ENCODE results near the gene MXRA7. TPM values are rescaled to one million over a fixed set of nuclear protein-coding genes. Genes with fewer than 3 reads are reported as not detected.

MXRA7 gene
- total and polyA plus RNA-seq, 2 donors (not counting 3 experiments of a cell fraction or from before 2014, with no cell fraction given) = 49.5 to 95.8 TPM

DNA sequence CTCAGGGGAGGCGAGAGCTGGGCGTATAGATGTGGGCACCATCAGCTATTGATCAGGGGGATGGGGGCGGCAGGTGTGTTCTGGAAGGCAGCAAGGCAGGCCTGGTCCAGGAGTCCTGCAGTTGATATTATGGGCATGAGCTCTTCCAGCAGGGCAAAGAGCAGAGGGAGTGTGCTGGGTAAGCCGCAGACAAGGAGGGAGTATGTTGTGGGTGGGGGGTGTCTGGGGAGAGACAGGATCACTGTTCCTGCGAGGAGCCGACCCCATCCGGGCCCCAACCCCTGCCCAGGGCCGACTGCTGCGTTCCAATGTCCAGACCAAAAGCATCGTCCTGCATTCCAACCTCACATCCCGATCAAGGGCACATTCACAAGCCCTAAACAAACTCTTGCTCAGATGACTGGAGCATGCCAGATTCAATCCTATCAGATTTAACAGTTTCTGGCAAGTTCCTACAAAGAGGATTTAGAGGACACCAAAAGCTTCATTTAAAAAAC is 9.2 kb downstream of the MXRA7 start:
- FAIRE-seq (no peak), DNase-seq (ENCODE audit: low read depth, low spot score) (no peak)
- Histone ChIP-seq H3K9ac (replicated peaks; ENCODE audit: extremely low read depth, insufficient read depth, low read length) (no peak overlapping the region), H3K27ac (ENCODE audit: insufficient read depth, low read depth, low read length) (no peak overlapping the region), H2AFZ (ENCODE audit: low read depth, low read length) (no peak overlapping the region), H3K9me1 (replicated peaks; ENCODE audit: control insufficient read depth, extremely low read depth, insufficient read depth, low read length) (no peaks in the 10 kb centered on the region), H3K4me2 (ENCODE audit: insufficient read depth, low read length) (no peak overlapping the region), H3K79me2 (ENCODE audit: control insufficient read depth, insufficient read depth, low read length) (peaks cover 69% of the 10 kb centered on the region), H3K9me3 (replicated peaks; ENCODE audit: control insufficient read depth, insufficient read depth, low read length) (no peaks in the 10 kb centered on the region), H4K20me1 (replicated peaks; ENCODE audit: control insufficient read depth, extremely low read depth, insufficient read depth, low read length) (no peaks in the 10 kb centered on the region), H3K4me3 (replicated peaks in 1 of 3; ENCODE audit: insufficient read depth in 1 of 3, low read depth in 1 of 3, low read length in 3 of 3) (no peak overlapping the region), H3K36me3 (ENCODE audit: control insufficient read depth in 2 of 2, extremely low read depth in 1 of 2, insufficient read depth in 2 of 2, low read length in 2 of 2) (no peaks in the 10 kb centered on the region), H3K27me3 (ENCODE audit: control insufficient read depth in 2 of 2, insufficient read depth in 2 of 2, low read length in 2 of 2) (no peaks in the 10 kb centered on the region), H3K4me1 (ENCODE audit: control insufficient read depth, extremely low read depth, insufficient read depth, low read length) (peaks cover 29% of the 10 kb centered on the region)
- TF ChIP-seq MYC (IDR thresholded peaks at IDR 0.05; ENCODE audit: low read depth, low read length) (no peak), FOS (IDR thresholded peaks at IDR 0.05; ENCODE audit: borderline replicate concordance, insufficient read depth, low read length) (no peak), GATA2 (IDR thresholded peaks at IDR 0.05; ENCODE audit: insufficient read depth, insufficient read length, low read depth, low read length) (no peak), EZH2 (IDR thresholded peaks at IDR 0.05; ENCODE audit: borderline replicate concordance, low read depth, low read length, severe bottlenecking) (no peak), JUN (IDR thresholded peaks at IDR 0.05; ENCODE audit: borderline replicate concordance, insufficient read depth, insufficient read length, low read depth) (no peak), POLR2AphosphoS5 (IDR thresholded peaks at IDR 0.05; ENCODE audit: insufficient read depth, low read depth, low read length) (no peak), POLR2A (IDR thresholded peaks at IDR 0.05; ENCODE audit: low read depth, low read length) (no peak)
- TF ChIP-seq, protein P1, sequence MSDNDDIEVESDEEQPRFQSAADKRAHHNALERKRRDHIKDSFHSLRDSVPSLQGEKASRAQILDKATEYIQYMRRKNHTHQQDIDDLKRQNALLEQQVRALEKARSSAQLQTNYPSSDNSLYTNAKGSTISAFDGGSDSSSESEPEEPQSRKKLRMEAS (IDR thresholded peaks at IDR 0.05; ENCODE audit: insufficient read depth, insufficient read length) = no peak
- TF ChIP-seq, protein P2, sequence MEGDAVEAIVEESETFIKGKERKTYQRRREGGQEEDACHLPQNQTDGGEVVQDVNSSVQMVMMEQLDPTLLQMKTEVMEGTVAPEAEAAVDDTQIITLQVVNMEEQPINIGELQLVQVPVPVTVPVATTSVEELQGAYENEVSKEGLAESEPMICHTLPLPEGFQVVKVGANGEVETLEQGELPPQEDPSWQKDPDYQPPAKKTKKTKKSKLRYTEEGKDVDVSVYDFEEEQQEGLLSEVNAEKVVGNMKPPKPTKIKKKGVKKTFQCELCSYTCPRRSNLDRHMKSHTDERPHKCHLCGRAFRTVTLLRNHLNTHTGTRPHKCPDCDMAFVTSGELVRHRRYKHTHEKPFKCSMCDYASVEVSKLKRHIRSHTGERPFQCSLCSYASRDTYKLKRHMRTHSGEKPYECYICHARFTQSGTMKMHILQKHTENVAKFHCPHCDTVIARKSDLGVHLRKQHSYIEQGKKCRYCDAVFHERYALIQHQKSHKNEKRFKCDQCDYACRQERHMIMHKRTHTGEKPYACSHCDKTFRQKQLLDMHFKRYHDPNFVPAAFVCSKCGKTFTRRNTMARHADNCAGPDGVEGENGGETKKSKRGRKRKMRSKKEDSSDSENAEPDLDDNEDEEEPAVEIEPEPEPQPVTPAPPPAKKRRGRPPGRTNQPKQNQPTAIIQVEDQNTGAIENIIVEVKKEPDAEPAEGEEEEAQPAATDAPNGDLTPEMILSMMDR (IDR thresholded peaks at IDR 0.05; ENCODE audit: extremely low read depth in 1 of 2, insufficient read depth in 1 of 2, low read depth in 1 of 2, low read length in 2 of 2) = no peak
- intact Hi-C loops (cut with micrococcal nuclease) = no loop called here
- BruUV-seq (replicated peaks) = no TSS peak
- POLR2A ChIA-PET = no interaction called here
- CTCF ChIA-PET = interaction anchor here (0.9 to 2.5 kb wide), 4 partner anchors 12 to 20 kb away, joined by 3 to 9 read pairs (median 4); no protein-coding TSS in a partner anchor
- dilution Hi-C loops (cut with MboI; ENCODE audit: extremely low pct_ligation_motif_present, low sequenced_read_pairs) = no loop called here
